Heart right ventricle (tissue), 16 donors: ENCODE measurements around the gene ADGRL1. TPM values are rescaled to one million over a fixed set of nuclear protein-coding genes. Genes with fewer than 3 reads are reported as not detected.

Experiments used
- ATAC-seq, 8 donors: fragments of 200-7000 bp; cut with Tn5 transposase; one replicate each; pipeline ENCODE4 v1.9.1; 2020; ENCODE audit warnings: mild to moderate bottlenecking in 8 of 8, moderate library complexity in 8 of 8, moderate number of reproducible peaks in 1 of 8
- DNase-seq, 2 donors: peaks; one replicate each; pipeline ENCODE4 v3.0.0-alpha.2; 2020
- H3K27ac ChIP-seq, 10 donors: fragments of 200-600 bp; sonication (generic) in 2 of 10; one replicate each; pipeline versions ENCODE4 v1.5.0 to v1.8.0; 2020 to 2022; ENCODE audit warnings: mild to moderate bottlenecking in 3 of 10
- H3K27me3 ChIP-seq, 7 donors: fragments of 200-600 bp; one replicate each; pipeline ENCODE4 v1.8.0; 2021 to 2022; ENCODE audit warnings: mild to moderate bottlenecking in 2 of 7
- H3K36me3 ChIP-seq, 9 donors: fragments of 200-600 bp; sonication (generic) in 1 of 9; one replicate each; pipeline versions ENCODE4 v1.5.0 to v1.8.0; 2020 to 2022; ENCODE audit warnings: mild to moderate bottlenecking in 2 of 9
- H3K4me1 ChIP-seq, 9 donors: fragments of 200-600 bp; sonication (generic) in 1 of 9; one replicate each; pipeline versions ENCODE4 v1.5.0 to v1.8.0; 2020 to 2022; ENCODE audit warnings: mild to moderate bottlenecking in 4 of 9
- H3K4me3 ChIP-seq, 10 donors: fragments of 200-600 bp; sonication (generic) in 2 of 10; one replicate each; pipeline versions ENCODE4 v1.5.0 to v1.8.0; 2020 to 2022; ENCODE audit warnings: mild to moderate bottlenecking in 7 of 10, moderate library complexity in 2 of 10
- H3K9me3 ChIP-seq, 11 donors: fragments of 200-600 bp in 10 of 11; sonication (generic) in 2 of 11; one replicate each; pipeline versions ENCODE4 v1.5.0 to v1.8.0; 2013 to 2022; ENCODE audit warnings: mild to moderate bottlenecking in 2 of 11, control low read depth in 1 of 11, moderate library complexity in 1 of 11
- WGBS, 2 donors: extraction: QIAGEN DNeasy Blood & Tissue Kit; methylation state at CpG; one replicate each; pipeline ENCODE4 v1.1.7; 2013; ENCODE audit warnings: inconsistent platforms in 1 of 2; 5-methylcytosine and 5-hydroxymethylcytosine counted together
- intact Hi-C, 10 donors: fragments of 100-400 bp; cut with DNase I; formaldehyde crosslinking; loops; one replicate each; pipeline versions ENCODE4 v1.11.1 to v1.14.2; 2022
- polyA plus RNA-seq, 2 donors: library from polyadenylated mRNA; stranded (reverse); fragments of 200-250 nt; gene quantifications; one replicate each; pipeline ENCODE4 v1.2.3, GENCODE V29; 2013
- total RNA-seq, 10 donors: library from RNA; stranded (reverse); fragmentation: NEBNext Ultra II Directional in 3 of 10; extraction: Animal tissue kit (Norgen Biotek cat#: 25700) in 3 of 10; gene quantifications; one replicate each; pipeline versions ENCODE4 v1.2.1 to v1.2.4, GENCODE V29; 2021 to 2023
- TF ChIP-seq, protein P1 (sequence below), 9 donors: fragments of 200-600 bp; sonication (generic) in 2 of 9; IDR thresholded peaks; one replicate each; pipeline versions ENCODE4 v1.5.0 to v1.8.0; 2021 to 2022; ENCODE audit warnings: antibody characterized with exemption in 9 of 9, mild to moderate bottlenecking in 5 of 9, moderate library complexity in 1 of 9
- donor health status: Arrhythmogenic right ventricular cardiomyopathy.
- donor health status: ischemic (EF 13 %, LVEDD 7.1; RV severe dilation, severe dysfunction).
- donor health status: healthy with polysubstance abuse.
- donor health status: DM: no; HTN: yes; CAD: no.
- donor health status: DM: no; HTN: no; CAD: no.
- donor health status: ischemic (EF 25% LVEDD 6.9; RV normal size, moderate dysfunction).
- donor health status: ischemic (EF 25% LVEDD 5.7; RV mildly dilated, moderate dysfunction).
- donor health status: healthy.
- donor health status: DM: yes; HTN: yes; CAD: no.
- donor health status: Ischemic cardiomyopathy.
- donor health status: ischemic (EF 35%, LVEDD 5.7; RV mildly dilated, moderate dysfunction).
- donor health status: nonischemic (EF 11% LVEDD 7.7; RV severe dilation, severe dysfunction).
- donor health status: DM: yes; HTN: yes; CAD: no.
- donor health status: PGD.
- donor health status: ischemic (EF 29% LVEDD 5.4; RV normal size, mild dysfunction).
- donor health status: nonischemic (EF 23%, LVEDD 6.1; RV moderate dilation, normal function).

Gene ADGRL1
- total and polyA plus RNA-seq, 12 donors, result 5.1 to 31.9 (median 12.8) TPM

DNA sequence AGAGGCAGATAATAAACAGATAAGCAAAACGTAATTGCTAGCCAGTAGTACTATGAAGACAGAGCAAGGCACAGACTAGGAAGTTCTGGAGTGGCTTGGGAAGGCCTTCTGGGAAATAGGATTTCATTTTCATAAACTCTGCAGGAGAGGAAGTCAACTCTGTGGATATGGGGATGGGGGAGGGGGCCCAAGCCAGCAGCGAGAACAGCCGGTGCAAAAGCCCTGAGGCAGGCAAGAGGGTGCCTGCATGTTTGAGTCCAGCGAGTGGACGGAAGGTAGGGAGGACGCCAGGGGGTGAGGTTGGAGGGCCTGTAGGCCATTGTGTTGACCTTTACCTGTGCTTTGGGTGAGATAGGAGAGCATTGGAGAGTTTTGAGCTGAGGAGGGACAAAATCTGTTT, 60.6 kb downstream of the ADGRL1 start:
- Histone ChIP-seq H3K4me1 (peaks cover 2 to 42% (median 26%) of the 10 kb centered on the region in 9 donors), H3K27ac (no peak overlapping the region), H3K36me3 (no peaks in the 10 kb centered on the region), H3K27me3 (no peaks in the 10 kb centered on the region), H3K4me3 (no peak overlapping the region), H3K9me3 (no peaks in the 10 kb centered on the region)
- intact Hi-C loops, result loop anchor here in 8 of 10 donors (5.0 to 10.0 kb wide), 8 partner anchors 59 to 339 kb away; partner anchors contain the start of genes DDX39A (in 2 of the 8) and ADGRL1 (in 1 of the 8)
- WGBS, 2 donors, result 84 to 88% methylated on average over 6 of the region's 6 CpGs
- ATAC-seq (no peak), DNase-seq (no peak)
- TF ChIP-seq, protein P1, sequence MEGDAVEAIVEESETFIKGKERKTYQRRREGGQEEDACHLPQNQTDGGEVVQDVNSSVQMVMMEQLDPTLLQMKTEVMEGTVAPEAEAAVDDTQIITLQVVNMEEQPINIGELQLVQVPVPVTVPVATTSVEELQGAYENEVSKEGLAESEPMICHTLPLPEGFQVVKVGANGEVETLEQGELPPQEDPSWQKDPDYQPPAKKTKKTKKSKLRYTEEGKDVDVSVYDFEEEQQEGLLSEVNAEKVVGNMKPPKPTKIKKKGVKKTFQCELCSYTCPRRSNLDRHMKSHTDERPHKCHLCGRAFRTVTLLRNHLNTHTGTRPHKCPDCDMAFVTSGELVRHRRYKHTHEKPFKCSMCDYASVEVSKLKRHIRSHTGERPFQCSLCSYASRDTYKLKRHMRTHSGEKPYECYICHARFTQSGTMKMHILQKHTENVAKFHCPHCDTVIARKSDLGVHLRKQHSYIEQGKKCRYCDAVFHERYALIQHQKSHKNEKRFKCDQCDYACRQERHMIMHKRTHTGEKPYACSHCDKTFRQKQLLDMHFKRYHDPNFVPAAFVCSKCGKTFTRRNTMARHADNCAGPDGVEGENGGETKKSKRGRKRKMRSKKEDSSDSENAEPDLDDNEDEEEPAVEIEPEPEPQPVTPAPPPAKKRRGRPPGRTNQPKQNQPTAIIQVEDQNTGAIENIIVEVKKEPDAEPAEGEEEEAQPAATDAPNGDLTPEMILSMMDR (IDR thresholded peaks at IDR 0.05), result no peak

DNA sequence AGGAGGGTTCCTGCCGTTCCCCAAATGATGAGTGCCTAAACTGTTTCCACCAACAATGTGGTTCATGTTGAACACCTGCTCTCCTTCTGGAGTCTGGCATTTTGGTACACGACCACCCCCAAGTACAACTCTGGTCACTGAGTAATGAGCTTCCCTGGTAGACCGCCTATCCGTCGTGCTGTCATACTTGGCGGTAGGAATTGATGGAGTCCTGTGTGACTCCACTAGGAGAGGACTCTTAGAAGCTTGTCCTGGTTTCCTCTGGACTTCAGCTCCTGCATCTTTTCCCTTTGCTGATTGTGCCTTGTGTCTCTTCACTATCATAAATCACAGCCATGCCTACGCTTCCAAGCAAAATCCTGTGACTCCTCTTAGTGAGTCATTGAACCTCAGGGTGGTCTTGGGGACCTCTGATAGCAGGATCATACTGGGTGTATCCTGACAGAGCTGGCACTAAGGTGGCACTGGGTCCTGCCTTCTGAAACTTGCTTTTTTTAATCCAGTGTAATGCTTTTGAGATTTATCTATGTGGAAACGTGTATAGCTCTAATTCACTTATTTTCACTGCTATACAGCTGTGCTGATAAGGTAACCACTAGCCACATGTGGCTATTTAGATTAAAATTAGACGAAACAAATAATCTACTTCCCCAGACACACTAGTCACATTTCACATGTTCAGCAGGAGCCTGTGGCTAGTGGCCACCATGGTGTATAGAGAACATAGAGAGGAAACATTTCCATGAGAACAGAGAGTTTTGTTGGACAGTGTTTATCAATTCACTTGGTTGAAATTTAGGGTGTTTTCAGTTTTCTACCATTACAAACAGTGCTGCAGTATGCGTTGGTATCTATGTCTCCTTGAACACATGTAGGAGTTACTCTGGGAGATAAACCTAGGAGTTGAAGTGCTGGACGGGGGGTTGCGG, 63.4 kb downstream of the ADGRL1 start:
- Histone ChIP-seq H3K4me3 (no peak overlapping the region), H3K27ac (no peak overlapping the region), H3K9me3 (no peaks in the 10 kb centered on the region), H3K27me3 (no peaks in the 10 kb centered on the region), H3K4me1 (peaks cover 2 to 42% (median 23%) of the 10 kb centered on the region in 9 donors), H3K36me3 (no peaks in the 10 kb centered on the region)
- WGBS, 2 donors, result 85% methylated on average over 12 of the region's 12 CpGs
- intact Hi-C loops, result loop anchor here in 6 of 10 donors (10.0 kb wide), 5 partner anchors 62 to 342 kb away; partner anchors contain the start of genes DDX39A (in 2 of the 6) and ADGRL1 (in 1 of the 6)
- no peak for ATAC-seq
- DNase-seq, result no peak
- TF ChIP-seq, protein P1 (IDR thresholded peaks at IDR 0.05), result no peak

DNA sequence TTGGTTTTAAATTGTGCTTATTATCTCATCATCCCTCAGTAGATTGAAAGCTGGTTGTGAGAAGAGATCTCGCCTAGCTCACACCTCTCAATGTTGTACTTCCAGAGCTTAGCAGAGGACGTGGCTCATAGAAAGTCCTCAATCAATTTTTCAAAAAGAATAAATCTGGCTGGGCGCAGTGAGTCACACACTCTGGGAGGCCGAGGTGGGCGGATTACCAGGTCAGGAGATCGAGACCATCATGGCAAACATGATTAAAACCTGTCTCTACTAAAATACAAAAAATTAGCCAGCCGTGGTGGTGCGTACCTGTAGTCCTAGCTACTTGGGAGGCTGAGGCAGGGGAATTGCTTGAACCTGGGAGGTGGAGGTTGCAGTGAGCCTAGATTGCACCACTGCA, 64.9 kb downstream of the ADGRL1 start:
- peaks cover 3 to 39% (median 27%) of the 10 kb centered on the region in 9 donors for H3K4me1 ChIP-seq
- intact Hi-C loops, result loop anchor here in 6 of 10 donors (10.0 kb wide), 5 partner anchors 64 to 344 kb away; partner anchors contain the start of genes DDX39A (in 2 of the 6) and ADGRL1 (in 1 of the 6)
- H3K4me3 ChIP-seq, result no peak overlapping the region
- 96 to 97% methylated on average over 8 of the region's 8 CpGs for WGBS, 2 donors
- no peaks in the 10 kb centered on the region for H3K27me3 ChIP-seq
- no peak for ATAC-seq
- no peaks in the 10 kb centered on the region for H3K9me3 ChIP-seq
- H3K27ac ChIP-seq, result no peak overlapping the region
- TF ChIP-seq, protein P1 (IDR thresholded peaks at IDR 0.05), result no peak
- DNase-seq, result no peak
- no peaks in the 10 kb centered on the region for H3K36me3 ChIP-seq

DNA sequence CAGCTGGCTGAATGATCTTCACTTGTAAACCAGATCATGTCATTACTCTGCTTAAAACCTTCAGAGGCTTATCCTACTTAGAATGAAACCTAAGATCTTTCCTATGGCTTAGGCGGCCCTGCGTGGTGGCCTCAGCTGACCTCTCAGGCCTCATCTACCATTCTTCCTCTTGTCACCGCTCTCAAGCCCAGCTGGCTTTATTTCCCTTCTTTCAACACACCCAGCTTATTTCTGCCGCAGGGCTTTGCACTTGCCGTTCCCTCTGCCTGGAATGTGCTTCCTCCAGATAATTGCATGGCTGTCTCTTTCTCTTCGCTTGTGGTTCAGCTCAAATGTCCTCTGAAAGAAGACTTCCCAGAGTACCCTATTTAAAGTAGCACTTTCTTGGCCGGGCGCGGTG, 66.0 kb downstream of the ADGRL1 start:
- ATAC-seq (no peak), DNase-seq (no peak)
- H3K4me1 ChIP-seq, result peaks cover 3 to 45% (median 32%) of the 10 kb centered on the region in 9 donors
- no peaks in the 10 kb centered on the region for H3K36me3 ChIP-seq
- intact Hi-C loops, result loop anchor here in 9 of 10 donors (2.0 to 10.0 kb wide), 13 partner anchors 48 to 345 kb away; partner anchors contain the start of genes MISP3 (in 3 of the 9), DDX39A (in 2 of the 9), ADGRL1 (in 1 of the 9) and C19orf67 (in 1 of the 9)
- no peak overlapping the region for H3K4me3 ChIP-seq
- no peaks in the 10 kb centered on the region for H3K9me3 ChIP-seq
- TF ChIP-seq, protein P1 (IDR thresholded peaks at IDR 0.05), result no peak
- 36 to 43% methylated on average over 9 of the region's 9 CpGs for WGBS, 2 donors
- H3K27ac ChIP-seq, result peak overlapping the region in 7 of 10 donors; percentile 26 to 96 (median 92)
- no peaks in the 10 kb centered on the region for H3K27me3 ChIP-seq
